Trophoblast cell (in vitro differentiated cells and primary cell): ENCODE data around the gene DTNB.
"Not testable (repeated sequence)": the region's sequence is repeated elsewhere in the genome, so short reads cannot be mapped to it uniquely, and the experiment has no call there.

ENCODE experiments used
- DNase-seq, 2 donors: peaks; one replicate each; pipeline ENCODE4 v3.0.0-alpha.2; 2016
- H2AFZ ChIP-seq: 2 replicates; pipeline ENCODE4 v1.6.1; 2013; ENCODE audit warnings: low read length, moderate library complexity, mild to moderate bottlenecking; ENCODE audit not compliant: insufficient read depth, poor library complexity
- H2AK5ac ChIP-seq: 2 replicates; pipeline ENCODE4 v1.6.1; 2013; ENCODE audit warnings: mild to moderate bottlenecking, low read length
- H2BK120ac ChIP-seq: 2 replicates; pipeline ENCODE4 v1.6.1; 2013; ENCODE audit warnings: low read length, mild to moderate bottlenecking, moderate library complexity; ENCODE audit not compliant: insufficient read depth, poor library complexity
- H2BK12ac ChIP-seq: 2 replicates; pipeline ENCODE4 v1.6.1; 2013; ENCODE audit warnings: mild to moderate bottlenecking, low read length, moderate library complexity
- H2BK5ac ChIP-seq: 2 replicates; pipeline ENCODE4 v1.6.1; 2013; ENCODE audit warnings: low read length, low read depth, moderate library complexity, mild to moderate bottlenecking; ENCODE audit not compliant: poor library complexity
- H3K14ac ChIP-seq: 2 replicates; pipeline ENCODE4 v1.6.1; 2013; ENCODE audit warnings: mild to moderate bottlenecking, low read length
- H3K18ac ChIP-seq: 2 replicates; pipeline ENCODE4 v1.6.1; 2013; ENCODE audit warnings: mild to moderate bottlenecking, low read length
- H3K23ac ChIP-seq: 2 replicates; pipeline ENCODE4 v1.6.1; 2013; ENCODE audit warnings: low read length
- H3K27ac ChIP-seq: 2 replicates; pipeline ENCODE4 v1.5.1; 2013; ENCODE audit warnings: low read depth, mild to moderate bottlenecking, inconsistent platforms, low read length, moderate library complexity
- H3K27me3 ChIP-seq: 2 replicates; pipeline ENCODE4 v1.6.1; 2013; ENCODE audit warnings: inconsistent platforms, mild to moderate bottlenecking, low read length, moderate library complexity; ENCODE audit not compliant: insufficient read depth
- H3K36me3 ChIP-seq, 2 experiments: 1 replicate in 1 of 2; 2 replicates in 1 of 2; pipeline ENCODE4 v1.6.1; 2013; ENCODE audit warnings: low read length in 2 of 2, mild to moderate bottlenecking in 2 of 2, moderate library complexity in 1 of 2; ENCODE audit not compliant: insufficient read depth in 2 of 2, control insufficient read depth in 1 of 2
- H3K4ac ChIP-seq: 2 replicates; pipeline ENCODE4 v1.6.1; 2013; ENCODE audit warnings: low read depth, mild to moderate bottlenecking, low read length, moderate library complexity
- H3K4me1 ChIP-seq, 2 experiments: 1 replicate in 1 of 2; 2 replicates in 1 of 2; pipeline ENCODE4 v1.6.1; 2013; ENCODE audit warnings: low read length in 2 of 2, mild to moderate bottlenecking in 2 of 2, moderate library complexity in 1 of 2; ENCODE audit not compliant: insufficient read depth in 2 of 2, control insufficient read depth in 1 of 2
- H3K4me2 ChIP-seq: 2 replicates; pipeline ENCODE4 v1.6.1; 2013; ENCODE audit warnings: inconsistent platforms, mild to moderate bottlenecking, low read length, moderate library complexity
- H3K4me3 ChIP-seq: 2 replicates; pipeline ENCODE4 v1.5.1; 2013; ENCODE audit warnings: mild to moderate bottlenecking, low read depth, low read length, inconsistent platforms
- H3K79me1 ChIP-seq: one replicate; pipeline ENCODE4 v1.6.1; 2013; ENCODE audit warnings: low read length
- H3K79me2 ChIP-seq: 2 replicates; pipeline ENCODE4 v1.6.1; 2013; ENCODE audit warnings: low read length, mild to moderate bottlenecking; ENCODE audit not compliant: control insufficient read depth, insufficient read depth, poor library complexity
- H3K9ac ChIP-seq: 2 replicates; pipeline ENCODE4 v1.6.1; 2013; ENCODE audit warnings: mild to moderate bottlenecking, low read length
- H3K9me3 ChIP-seq: 2 replicates; pipeline ENCODE4 v1.6.1; 2013; ENCODE audit warnings: low read depth, mild to moderate bottlenecking, control low read depth, inconsistent platforms, low read length; ENCODE audit not compliant: insufficient read depth
- H4K12ac ChIP-seq: 2 replicates; pipeline ENCODE4 v1.6.1; 2013; ENCODE audit warnings: low read depth, mild to moderate bottlenecking, low read length, moderate library complexity
- H4K8ac ChIP-seq: 2 replicates; pipeline ENCODE4 v1.6.1; 2013; ENCODE audit warnings: low read depth, mild to moderate bottlenecking, low read length, moderate library complexity
- H4K91ac ChIP-seq: one replicate; pipeline ENCODE4 v1.6.1; 2013; ENCODE audit warnings: low read depth, mild to moderate bottlenecking, low read length, moderate library complexity
- WGBS: extraction: QIAGEN DNeasy Blood & Tissue Kit; methylation state at CpG from one replicate; pipeline ENCODE4 v1.1.7; 2013; ENCODE audit warnings: missing lambda C conversion rate; ENCODE audit not compliant: insufficient read length, insufficient coverage; ENCODE audit errors: extremely low coverage; 5-methylcytosine and 5-hydroxymethylcytosine counted together

The DTNB gene

GRCh38 chr2:25635797-25636196 is 37.6 kb downstream of the DTNB start:
- H3K9me3 ChIP-seq, result no peaks in the 10 kb centered on the region
- no peaks in the 10 kb centered on the region for H3K36me3 ChIP-seq
- no peak overlapping the region for H4K8ac ChIP-seq
- H3K4me1 ChIP-seq, result no peaks in the 10 kb centered on the region
- no peak overlapping the region for H3K23ac ChIP-seq
- H2BK120ac ChIP-seq, result no peak overlapping the region
- no peak overlapping the region for H3K4ac ChIP-seq
- H2AK5ac ChIP-seq, result no peak overlapping the region
- H3K27me3 ChIP-seq, result no peaks in the 10 kb centered on the region
- H3K27ac ChIP-seq, result no peak overlapping the region
- H2AFZ ChIP-seq, result no peak overlapping the region
- H3K9ac ChIP-seq, result no peak overlapping the region
- no CpG with 5 or more reads among the region's 1 CpG for WGBS
- no peaks in the 10 kb centered on the region for H3K79me1 ChIP-seq
- DNase-seq, result no peak
- no peak overlapping the region for H3K4me3 ChIP-seq
- H3K79me2 ChIP-seq, result no peaks in the 10 kb centered on the region
- no peak overlapping the region for H3K14ac ChIP-seq
- H3K18ac ChIP-seq, result no peak overlapping the region
- H2BK5ac ChIP-seq, result no peak overlapping the region
- H4K91ac ChIP-seq, result no peak overlapping the region
- no peak overlapping the region for H2BK12ac ChIP-seq
- H3K4me2 ChIP-seq, result no peak overlapping the region
- no peak overlapping the region for H4K12ac ChIP-seq

GRCh38 chr2:25633801-25634200 is 39.6 kb downstream of the DTNB start:
- not testable (repeated sequence) for H2BK12ac ChIP-seq, H2BK120ac ChIP-seq, H2AK5ac ChIP-seq, H3K9ac ChIP-seq, H3K27ac ChIP-seq, H3K4me3 ChIP-seq, H3K4me1 ChIP-seq, H3K14ac ChIP-seq, H3K79me2 ChIP-seq, H3K9me3 ChIP-seq, H4K8ac ChIP-seq, H3K4me2 ChIP-seq, H3K18ac ChIP-seq, H3K23ac ChIP-seq, H3K4ac ChIP-seq, DNase-seq, H3K27me3 ChIP-seq, H3K36me3 ChIP-seq, H2AFZ ChIP-seq, H2BK5ac ChIP-seq, H3K79me1 ChIP-seq, H4K91ac ChIP-seq, H4K12ac ChIP-seq
- no CpG with 5 or more reads among the region's 34 CpGs for WGBS

DNA sequence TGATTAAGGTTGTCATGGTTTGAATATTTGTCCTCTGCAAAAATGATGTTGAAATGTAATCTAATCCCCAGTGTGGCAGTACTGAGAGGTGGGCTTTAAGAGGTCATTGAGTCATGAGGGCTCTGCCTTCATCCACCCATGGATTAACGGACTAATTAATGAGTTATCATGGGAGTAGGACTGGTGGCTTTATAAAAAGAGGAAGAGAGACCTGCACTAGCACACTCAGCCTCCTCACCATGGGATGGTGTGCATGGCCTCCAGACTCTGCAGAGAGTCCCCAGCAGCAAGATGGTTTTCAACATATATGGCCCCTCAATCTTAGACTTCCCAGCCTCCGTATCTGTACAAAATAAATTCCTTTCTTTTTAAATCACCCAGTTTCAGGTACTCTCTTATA is 41.0 kb downstream of the DTNB start:
- no peak for DNase-seq
- H3K36me3 ChIP-seq, result no peaks in the 10 kb centered on the region

GRCh38 chr2:25624635-25625034 is 48.7 kb downstream of the DTNB start:
- Histone ChIP-seq H2BK12ac (no peak overlapping the region), H4K91ac (no peak overlapping the region), H2BK120ac (no peak overlapping the region), H3K4ac (no peak overlapping the region), H2AFZ (no peak overlapping the region), H4K12ac (no peak overlapping the region), H3K79me1 (no peaks in the 10 kb centered on the region), H3K27ac (no peak overlapping the region), H2AK5ac (no peak overlapping the region), H3K18ac (no peak overlapping the region), H3K4me3 (no peak overlapping the region), H3K9ac (no peak overlapping the region), H3K9me3 (no peaks in the 10 kb centered on the region), H3K36me3 (no peaks in the 10 kb centered on the region), H3K27me3 (no peaks in the 10 kb centered on the region), H3K79me2 (no peaks in the 10 kb centered on the region), H3K23ac (no peak overlapping the region), H2BK5ac (no peak overlapping the region), H3K4me2 (no peak overlapping the region), H3K4me1 (no peaks in the 10 kb centered on the region), H3K14ac (no peak overlapping the region), H4K8ac (no peak overlapping the region)
- DNase-seq, result no peak
- no CpG with 5 or more reads among the region's 2 CpGs for WGBS

More for the DNA sequence above, 41.0 kb downstream of the DTNB start:
- no peak overlapping the region for H4K12ac ChIP-seq
- H3K4me1 ChIP-seq, result no peaks in the 10 kb centered on the region
- no peak overlapping the region for H4K8ac ChIP-seq
- no peak overlapping the region for H3K14ac ChIP-seq
- H2BK5ac ChIP-seq, result no peak overlapping the region
- H3K9me3 ChIP-seq, result no peaks in the 10 kb centered on the region
- H2AFZ ChIP-seq, result no peak overlapping the region
- no peak overlapping the region for H2AK5ac ChIP-seq
- no peak overlapping the region for H3K27ac ChIP-seq
- H3K4me2 ChIP-seq, result no peak overlapping the region
- no peaks in the 10 kb centered on the region for H3K79me1 ChIP-seq
- H3K4me3 ChIP-seq, result no peak overlapping the region
- no peak overlapping the region for H4K91ac ChIP-seq
- H3K4ac ChIP-seq, result no peak overlapping the region
- no peak overlapping the region for H2BK12ac ChIP-seq
- no peak overlapping the region for H3K23ac ChIP-seq
- no peak overlapping the region for H2BK120ac ChIP-seq
- no peaks in the 10 kb centered on the region for H3K27me3 ChIP-seq
- no peak overlapping the region for H3K18ac ChIP-seq
- no peak overlapping the region for H3K9ac ChIP-seq
- WGBS, result no CpG with 5 or more reads among the region's 2 CpGs
- H3K79me2 ChIP-seq, result no peaks in the 10 kb centered on the region
